Common myeloid progenitor, CD34-positive (primary cell): Measurements from ENCODE around the gene BCOR.
A peak's percentile ranks its signal among the peaks of the same experiment; 100 is the strongest.

ENCODE experiments used
- CTCF ChIA-PET: fragments of 350-600 bp; sonication (Branson Sonifier 250); formaldehyde crosslinking; loops from one replicate; lab custom pipeline; 2021; ENCODE audit warnings: antibody characterized with exemption; lab: Charles Lee
- POLR2A ChIA-PET: fragments of 350-600 bp; sonication (Branson Sonifier 250); formaldehyde crosslinking; loops from one replicate; lab custom pipeline; 2021; ENCODE audit warnings: antibody characterized with exemption; lab: Charles Lee
- DNase-seq, 3 donors: peaks; one replicate each; pipeline versions ENCODE4 v3.0.0 to v3.0.0-alpha.2; 2013
- H3K27ac ChIP-seq, 2 experiments: 1 replicate in 1 of 2; 2 replicates in 1 of 2; pipeline ENCODE4 v1.7.0; 2013; ENCODE audit warnings: inconsistent platforms in 2 of 2, low read length in 2 of 2, mild to moderate bottlenecking in 2 of 2, low read depth in 1 of 2, moderate library complexity in 1 of 2; ENCODE audit not compliant: severe bottlenecking in 2 of 2, insufficient read depth in 1 of 2, poor library complexity in 1 of 2
- H3K27me3 ChIP-seq, 5 experiments: replicated peaks in 2 of 5; 1 replicate in 3 of 5; 2 replicates in 2 of 5; pipeline versions ENCODE4 v1.6.1 to v1.7.0; 2013; ENCODE audit warnings: low read length in 4 of 5, mild to moderate bottlenecking in 2 of 5, moderate library complexity in 2 of 5, inconsistent platforms in 1 of 5; ENCODE audit not compliant: insufficient read depth in 5 of 5, control insufficient read depth in 4 of 5
- H3K36me3 ChIP-seq, 4 experiments: 1 replicate in 2 of 4; 2 replicates in 2 of 4; pipeline versions ENCODE4 v1.6.1 to v1.7.0; 2013; ENCODE audit warnings: low read length in 3 of 4, control low read depth in 1 of 4, mild to moderate bottlenecking in 1 of 4; ENCODE audit not compliant: control insufficient read depth in 4 of 4, insufficient read depth in 4 of 4
- H3K4me1 ChIP-seq, 4 experiments: 1 replicate in 3 of 4; 2 replicates in 1 of 4; pipeline versions ENCODE4 v1.6.1 to v1.7.1; 2013; ENCODE audit warnings: low read length in 3 of 4, mild to moderate bottlenecking in 3 of 4, control low read depth in 1 of 4, inconsistent platforms in 1 of 4, moderate library complexity in 1 of 4; ENCODE audit not compliant: control insufficient read depth in 4 of 4, insufficient read depth in 4 of 4; ENCODE audit errors: control extremely low read depth in 1 of 4
- H3K4me3 ChIP-seq, 7 experiments: 1 replicate in 4 of 7; 2 replicates in 3 of 7; pipeline versions ENCODE4 v1.5.1 to v1.7.0; 2013; ENCODE audit warnings: mild to moderate bottlenecking in 7 of 7, low read length in 6 of 7, moderate library complexity in 6 of 7, inconsistent platforms in 2 of 7, low read depth in 2 of 7, control low read depth in 1 of 7; ENCODE audit not compliant: insufficient read depth in 4 of 7, control insufficient read depth in 1 of 7; ENCODE audit errors: extremely low read depth in 1 of 7
- H3K9me3 ChIP-seq, 5 experiments: 1 replicate in 4 of 5; 2 replicates in 1 of 5; pipeline versions ENCODE4 v1.6.1 to v1.7.1; 2013; ENCODE audit warnings: low read length in 4 of 5, mild to moderate bottlenecking in 2 of 5, inconsistent platforms in 1 of 5, low read depth in 1 of 5, moderate library complexity in 1 of 5; ENCODE audit not compliant: control insufficient read depth in 4 of 5, insufficient read depth in 2 of 5; ENCODE audit errors: control extremely low read depth in 1 of 5
- WGBS: methylation state at CpG from one replicate; pipeline ENCODE4 v1.1.5; 2013; ENCODE audit not compliant: insufficient coverage; 5-methylcytosine and 5-hydroxymethylcytosine counted together

The BCOR gene

DNA sequence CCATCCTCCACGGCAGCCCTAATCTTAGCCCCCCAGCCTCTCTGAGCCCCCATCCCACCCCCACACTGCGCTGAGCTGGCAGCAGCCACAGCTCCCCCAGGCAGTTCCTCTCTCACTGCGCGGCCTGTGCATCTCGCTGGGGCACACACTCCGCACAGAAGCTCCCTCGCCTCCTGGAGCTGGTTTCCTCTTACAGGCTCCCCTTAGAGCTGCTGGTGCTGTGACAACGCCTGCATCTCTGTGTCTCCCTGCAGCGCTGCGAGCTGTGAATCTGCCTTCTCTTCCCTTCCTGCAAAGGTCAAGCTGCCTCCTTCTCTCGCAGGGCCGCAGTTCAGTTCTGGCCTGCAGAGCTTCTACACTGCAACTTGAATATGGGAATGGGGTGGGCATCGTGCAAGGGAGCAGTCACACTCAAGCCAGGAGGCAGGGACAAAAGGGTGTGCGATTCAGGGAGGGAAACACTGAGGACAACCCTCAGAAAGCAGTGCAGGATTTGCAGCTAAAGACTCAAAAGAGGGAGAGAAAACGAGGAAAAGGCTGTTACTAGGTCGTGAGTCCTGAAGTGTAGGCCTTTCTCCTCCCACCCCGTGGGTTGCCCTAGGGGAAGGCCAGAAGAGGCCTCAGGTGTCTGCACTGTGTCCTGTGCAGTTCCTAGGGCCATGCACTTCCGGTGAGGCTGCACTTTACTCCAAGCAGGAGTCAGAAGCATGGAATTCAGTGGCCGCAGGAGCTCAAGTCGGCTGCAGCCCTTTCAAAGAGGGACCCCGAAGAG, 87.0 kb downstream of the BCOR start:
- Histone ChIP-seq H3K9me3 (peaks cover 0 to 17% (median 3%) of the 10 kb centered on the region in 5 experiments), H3K27me3 (peaks cover 0 to 97% (median 3%) of the 10 kb centered on the region in 5 experiments), H3K4me1 (peaks cover 0 to 73% (median 64%) of the 10 kb centered on the region in 4 experiments), H3K36me3 (no peaks in the 10 kb centered on the region), H3K27ac (no peak overlapping the region), H3K4me3 (no peak overlapping the region)
- CTCF ChIA-PET, result interaction anchor here (0.8 to 2.8 kb wide), 8 partner anchors 11 to 196 kb away, joined by 3 to 9 read pairs (median 3); no protein-coding TSS in a partner anchor
- POLR2A ChIA-PET, result interaction anchor here (1.0 to 1.4 kb wide), 2 partner anchors 167 to 280 kb away, joined by 3 read pairs; no protein-coding TSS in a partner anchor
- 12% methylated on average over 19 of the region's 21 CpGs for WGBS
- DNase-seq, result peak in 2 of 3 donors; percentile 62 to 73

DNA sequence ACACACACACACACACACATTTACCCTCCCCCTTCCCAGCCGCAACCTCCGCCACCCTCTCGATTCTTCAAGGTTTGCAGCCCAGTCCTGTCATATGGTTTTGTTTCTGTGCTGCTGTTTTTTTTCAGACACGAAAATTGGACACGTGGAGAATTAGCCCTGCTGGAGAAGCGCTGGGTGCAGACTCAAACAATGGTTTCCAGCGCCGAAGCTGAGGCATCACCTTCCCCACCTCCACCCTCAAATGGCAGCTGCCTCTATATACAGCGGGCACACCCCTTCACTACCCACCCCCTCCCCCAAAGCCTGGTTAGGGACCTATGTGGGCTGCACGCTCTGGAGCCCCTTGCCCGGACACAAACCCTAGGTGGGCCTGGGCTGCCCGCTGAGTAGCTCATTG, 87.9 kb downstream of the BCOR start:
- peaks cover 0 to 14% (median 0%) of the 10 kb centered on the region in 5 experiments for H3K9me3 ChIP-seq
- peak overlapping the region in 2 of 7 experiments; percentile 19 to 54 for H3K4me3 ChIP-seq
- no peaks in the 10 kb centered on the region for H3K36me3 ChIP-seq
- peaks cover 0 to 82% (median 63%) of the 10 kb centered on the region in 4 experiments for H3K4me1 ChIP-seq
- 42% methylated on average over 11 of the region's 12 CpGs for WGBS
- no peak for DNase-seq
- ChIA-PET POLR2A (interaction anchor here (1.4 kb wide), 1 partner anchor 168 kb away, joined by 3 read pairs; no protein-coding TSS in a partner anchor), CTCF (interaction anchor here (0.8 to 2.8 kb wide), 6 partner anchors 12 to 195 kb away, joined by 3 to 9 read pairs (median 3); no protein-coding TSS in a partner anchor)
- no peak overlapping the region for H3K27ac ChIP-seq
- H3K27me3 ChIP-seq, result peaks cover 0 to 97% (median 3%) of the 10 kb centered on the region in 5 experiments

DNA sequence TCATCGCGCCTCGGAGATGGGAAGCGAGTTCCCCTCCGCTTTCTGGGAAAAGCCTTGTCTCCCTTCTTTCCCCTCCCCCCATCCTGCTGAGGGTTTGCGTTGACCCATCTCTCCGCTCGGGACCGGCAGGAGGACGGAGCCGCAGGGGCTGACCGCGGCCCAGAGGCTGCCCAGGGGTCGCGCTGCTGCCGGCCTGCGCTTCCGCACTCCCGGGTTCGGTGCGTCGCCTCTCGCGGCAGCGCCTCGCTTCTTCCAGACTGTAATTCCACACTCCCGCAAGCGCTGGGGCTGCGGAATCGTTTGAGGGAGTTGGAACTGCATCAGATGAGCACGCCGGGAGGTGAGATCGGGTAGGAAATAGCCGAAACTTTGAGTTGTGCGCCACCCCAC, 88.3 kb downstream of the BCOR start:
- Histone ChIP-seq H3K36me3 (no peaks in the 10 kb centered on the region), H3K27me3 (peaks cover 0 to 99% (median 3%) of the 10 kb centered on the region in 5 experiments), H3K4me3 (peak overlapping the region in 3 of 7 experiments; percentile 19 to 54 (median 31)), H3K4me1 (peaks cover 0 to 86% (median 63%) of the 10 kb centered on the region in 4 experiments), H3K27ac (no peak overlapping the region), H3K9me3 (peaks cover 0 to 14% (median 0%) of the 10 kb centered on the region in 5 experiments)
- DNase-seq, result peak in 1 of 3 donors; percentile 32
- POLR2A ChIA-PET, result interaction anchor here (1.4 kb wide), 1 partner anchor 168 kb away, joined by 3 read pairs; no protein-coding TSS in a partner anchor
- CTCF ChIA-PET, result interaction anchor here (1.4 to 2.8 kb wide), 2 partner anchors 47 to 195 kb away, joined by 3 to 9 read pairs; no protein-coding TSS in a partner anchor
- 16% methylated on average over 26 of the region's 35 CpGs for WGBS

DNA sequence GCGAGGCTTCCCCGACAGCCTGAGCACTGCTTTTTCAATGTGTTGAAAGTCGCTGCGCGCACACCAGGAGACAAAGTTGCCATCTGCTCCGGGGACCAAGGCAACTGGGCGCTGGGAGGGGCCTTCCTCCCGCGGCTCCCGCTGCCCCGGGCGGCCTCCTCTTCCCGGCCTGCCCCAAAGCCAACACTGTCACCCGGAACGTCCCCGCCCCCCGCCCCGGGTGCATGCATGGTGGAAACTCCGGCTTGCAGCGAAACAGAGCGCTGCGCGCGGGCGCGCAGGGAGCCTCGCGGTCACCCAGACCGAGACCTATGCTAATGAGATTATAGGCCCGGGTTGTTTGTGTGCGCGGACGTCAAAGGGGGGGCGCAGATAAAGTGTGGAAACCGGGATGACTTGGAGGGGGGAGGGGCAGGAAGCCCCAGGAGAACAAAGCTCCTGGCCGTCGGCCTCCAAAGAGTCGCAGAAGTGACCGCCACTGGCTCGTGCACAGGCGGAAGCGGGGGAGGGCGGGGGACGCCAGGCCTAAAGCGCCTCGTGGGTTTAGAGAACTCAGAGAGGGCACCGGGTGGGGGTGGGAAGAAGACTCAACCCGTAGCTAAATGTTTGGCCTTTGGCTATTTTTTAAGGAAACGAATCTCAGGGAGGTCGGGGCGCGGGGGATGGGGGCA, 88.8 kb downstream of the BCOR start:
- DNase-seq, result peak in 2 of 3 donors; percentile 63 to 69
- ChIA-PET POLR2A (no interaction called here), CTCF (no interaction called here)
- Histone ChIP-seq H3K27me3 (peaks cover 0 to 99% (median 3%) of the 10 kb centered on the region in 5 experiments), H3K36me3 (no peaks in the 10 kb centered on the region), H3K9me3 (peaks cover 0 to 14% (median 0%) of the 10 kb centered on the region in 5 experiments), H3K4me1 (peaks cover 0 to 90% (median 64%) of the 10 kb centered on the region in 4 experiments), H3K4me3 (peak overlapping the region in 5 of 7 experiments; percentile 6 to 54 (median 42)), H3K27ac (no peak overlapping the region)
- 13% methylated on average over 43 of the region's 52 CpGs for WGBS

DNA sequence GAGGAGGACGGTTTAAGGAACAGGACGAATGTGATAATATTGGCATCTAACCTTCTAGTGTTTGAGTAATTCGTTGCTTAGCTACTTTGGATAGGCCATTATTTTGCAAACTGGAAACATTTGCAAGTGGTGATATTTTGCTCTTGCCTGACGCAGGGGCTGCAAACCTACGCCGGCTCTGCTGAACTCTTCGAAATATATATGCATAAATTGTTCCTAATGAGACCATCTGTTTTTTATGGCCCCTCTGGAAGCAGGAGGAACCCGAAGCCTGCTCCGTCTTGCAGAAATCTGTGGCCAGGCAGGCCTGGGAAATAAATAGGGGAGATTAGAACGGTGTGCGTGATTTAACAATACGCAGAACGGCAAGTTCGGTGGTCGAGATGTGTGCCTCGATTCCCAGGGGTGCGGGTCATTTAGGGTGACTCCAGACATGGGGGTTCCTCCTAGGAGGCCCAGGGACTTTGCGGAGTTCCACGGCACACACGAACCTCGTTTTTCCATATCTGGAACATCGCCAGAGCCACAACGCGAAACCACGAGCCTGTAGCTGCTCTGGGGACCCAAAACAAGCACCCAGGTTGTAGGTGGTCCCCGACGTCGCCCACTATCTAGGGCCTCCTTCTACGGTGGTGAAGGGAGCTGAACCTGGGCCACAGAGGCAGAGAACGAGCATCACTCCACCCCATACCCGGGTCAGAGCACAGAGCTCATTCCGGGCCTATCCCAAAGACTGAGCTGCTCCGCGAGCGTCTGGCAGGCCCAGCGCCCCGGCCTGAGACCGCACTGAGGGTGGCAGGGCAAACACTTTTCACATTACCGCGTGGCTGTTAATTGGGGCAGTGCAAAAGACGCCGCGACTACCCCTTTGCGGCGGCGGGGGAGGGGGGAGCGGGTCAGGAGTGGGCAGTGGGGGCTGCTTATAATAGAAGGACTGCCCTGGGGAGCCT, 89.7 kb downstream of the BCOR start:
- peaks cover 0 to 94% (median 3%) of the 10 kb centered on the region in 5 experiments for H3K27me3 ChIP-seq
- H3K27ac ChIP-seq, result no peak overlapping the region
- H3K9me3 ChIP-seq, result peaks cover 0 to 14% (median 0%) of the 10 kb centered on the region in 5 experiments
- POLR2A ChIA-PET, result no interaction called here
- no peaks in the 10 kb centered on the region for H3K36me3 ChIP-seq
- WGBS, result 44% methylated on average over 38 of the region's 47 CpGs
- CTCF ChIA-PET, result interaction anchor here (1.0 kb wide), 1 partner anchor 199 kb away, joined by 3 read pairs; no protein-coding TSS in a partner anchor
- peak overlapping the region in 3 of 7 experiments; percentile 42 to 54 (median 43) for H3K4me3 ChIP-seq
- peaks cover 0 to 90% (median 59%) of the 10 kb centered on the region in 4 experiments for H3K4me1 ChIP-seq
- peak in 1 of 3 donors; percentile 16 for DNase-seq
